ENCODE results near the gene B3GAT1. TPM values are rescaled to one million over a fixed set of nuclear protein-coding genes. Genes with fewer than 3 reads are reported as not detected.

B3GAT1 gene
- total RNA-seq, 2 experiments from 2014 or later, result 0.14 to 0.22 TPM

DNA sequence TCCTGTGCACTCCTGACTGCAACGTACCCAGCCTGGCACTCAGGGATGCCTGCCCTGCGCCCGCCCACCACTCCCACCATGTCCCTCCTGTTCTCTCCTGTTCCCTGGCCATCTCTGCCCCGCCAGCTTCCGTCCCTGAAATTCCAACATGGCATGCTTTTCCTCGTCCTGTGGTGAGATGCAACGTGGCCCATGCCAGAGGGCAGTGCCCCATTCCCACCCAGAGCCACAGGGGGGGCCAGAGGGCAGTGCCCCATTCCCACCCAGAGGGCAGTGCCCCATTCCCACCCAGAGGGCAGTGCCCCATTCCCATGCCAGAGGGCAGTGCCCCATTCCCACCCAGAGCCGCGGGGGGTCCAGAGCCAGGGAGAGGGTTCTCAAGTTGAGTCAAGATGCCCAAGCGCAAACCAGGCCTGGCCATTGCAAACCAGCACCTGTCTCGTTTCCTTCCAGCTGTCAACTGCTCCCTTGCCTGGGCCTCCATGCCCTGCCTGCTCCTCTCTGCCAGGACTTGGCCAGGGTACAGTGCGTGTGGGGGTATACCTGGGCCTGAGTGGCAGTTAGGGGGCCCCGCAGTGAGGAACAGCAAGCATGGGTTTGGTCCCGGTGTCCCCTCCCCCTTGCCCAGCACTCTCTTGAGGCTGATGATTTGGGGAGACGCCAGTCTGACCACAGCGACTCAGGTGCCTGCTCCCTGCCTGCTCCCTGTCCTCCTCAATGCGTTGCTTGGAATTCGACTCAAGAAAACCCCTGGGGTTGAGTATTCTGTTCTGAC, 14.6 kb downstream of the B3GAT1 start:
- Histone ChIP-seq H3K4me1 (ENCODE audit: insufficient read depth, low read length) (no peaks in the 10 kb centered on the region), H3K27ac (ENCODE audit: low read depth in 1 of 2, low read length in 2 of 2) (no peak overlapping the region), H3K4me3 (ENCODE audit: low read length) (no peak overlapping the region), H3K9me3 (ENCODE audit: control insufficient read depth in 1 of 2, insufficient read depth in 1 of 2, low read length in 2 of 2) (no peaks in the 10 kb centered on the region), H3K36me3 (ENCODE audit: insufficient read depth, low read length) (no peaks in the 10 kb centered on the region), H3K27me3 (ENCODE audit: control insufficient read depth in 1 of 2, insufficient read depth in 2 of 2, low read length in 2 of 2) (peaks cover 0 to 9% of the 10 kb centered on the region in 2 experiments)
- Mint-ChIP-seq H3K36me3 (ENCODE audit: low read depth) (no peaks in the 10 kb centered on the region), H3K9me3 (no peaks in the 10 kb centered on the region), H3K27me3 (peaks cover 20% of the 10 kb centered on the region), H3K4me1 (ENCODE audit: low read depth) (no peaks in the 10 kb centered on the region), H3K4me3 (no peak overlapping the region), H3K27ac (no peak overlapping the region)
- intact Hi-C loops (cut with DNase I, micrococcal nuclease), result no loop called here
- POLR2A ChIA-PET, result no interaction called here
- TF ChIP-seq CTCF (IDR thresholded peaks at IDR 0.05), result no peak
- CTCF ChIA-PET, result no interaction called here
- DNase-seq (no peak), ATAC-seq (ENCODE audit: poor library complexity) (no peak)

DNA sequence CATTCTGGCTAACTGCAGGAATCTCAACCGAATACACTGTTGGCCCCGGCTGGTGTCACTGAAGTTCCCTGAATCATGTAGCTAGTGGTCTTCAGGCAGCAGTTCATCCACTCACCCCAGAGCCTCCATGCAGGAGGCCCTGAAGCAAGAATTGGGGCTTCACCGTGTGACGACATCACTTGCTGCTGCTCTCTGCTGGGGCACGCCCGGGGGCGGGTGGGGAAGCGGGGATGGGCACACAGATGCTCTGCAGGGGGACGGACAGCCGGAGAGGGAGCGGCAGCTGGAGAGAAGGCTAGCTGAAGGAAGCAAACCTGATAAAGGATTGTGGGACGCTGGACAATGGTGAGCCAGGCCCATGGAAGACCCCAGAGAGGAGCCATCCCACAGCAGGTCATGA, 17.0 kb downstream of the B3GAT1 start:
- H3K36me3 ChIP-seq (ENCODE audit: insufficient read depth, low read length), result no peaks in the 10 kb centered on the region
- H3K4me3 ChIP-seq (ENCODE audit: low read length), result no peak overlapping the region
- intact Hi-C loops (cut with DNase I, micrococcal nuclease), result no loop called here
- Mint-ChIP-seq H3K4me1 (ENCODE audit: low read depth) (no peaks in the 10 kb centered on the region), H3K36me3 (ENCODE audit: low read depth) (no peaks in the 10 kb centered on the region), H3K27me3 (peaks cover 6% of the 10 kb centered on the region), H3K4me3 (no peak overlapping the region), H3K9me3 (no peaks in the 10 kb centered on the region), H3K27ac (no peak overlapping the region)
- ChIA-PET CTCF (no interaction called here), POLR2A (no interaction called here)
- TF ChIP-seq CTCF (IDR thresholded peaks at IDR 0.05), result no peak
- H3K27ac ChIP-seq (ENCODE audit: low read depth in 1 of 2, low read length in 2 of 2), result no peak overlapping the region
- no peaks in the 10 kb centered on the region for H3K4me1 ChIP-seq (ENCODE audit: insufficient read depth, low read length)
- ATAC-seq (ENCODE audit: poor library complexity) (no peak), DNase-seq (no peak)
- H3K27me3 ChIP-seq (ENCODE audit: control insufficient read depth in 1 of 2, insufficient read depth in 2 of 2, low read length in 2 of 2), result peaks cover 0 to 4% of the 10 kb centered on the region in 2 experiments
- H3K9me3 ChIP-seq (ENCODE audit: control insufficient read depth in 1 of 2, insufficient read depth in 1 of 2, low read length in 2 of 2), result no peaks in the 10 kb centered on the region

- H3K27me3 Mint-ChIP-seq, result peaks cover 5% of the 10 kb centered on the region
- peaks cover 0 to under 1% of the 10 kb centered on the region in 2 experiments for H3K27me3 ChIP-seq (ENCODE audit: control insufficient read depth in 1 of 2, insufficient read depth in 2 of 2, low read length in 2 of 2)
- no peak overlapping the region for H3K4me3 Mint-ChIP-seq
- DNase-seq (no peak), ATAC-seq (ENCODE audit: poor library complexity) (no peak)
- no peaks in the 10 kb centered on the region for H3K36me3 ChIP-seq (ENCODE audit: insufficient read depth, low read length)
- CTCF ChIA-PET, result no interaction called here
- H3K4me1 ChIP-seq (ENCODE audit: insufficient read depth, low read length), result no peaks in the 10 kb centered on the region
- POLR2A ChIA-PET, result no interaction called here
- H3K4me3 ChIP-seq (ENCODE audit: low read length), result no peak overlapping the region
- peaks cover 0 to 3% of the 10 kb centered on the region in 2 experiments for H3K9me3 ChIP-seq (ENCODE audit: control insufficient read depth in 1 of 2, insufficient read depth in 1 of 2, low read length in 2 of 2)
- no peak for TF ChIP-seq CTCF (IDR thresholded peaks at IDR 0.05)
- H3K9me3 Mint-ChIP-seq, result no peaks in the 10 kb centered on the region
- no peaks in the 10 kb centered on the region for H3K4me1 Mint-ChIP-seq (ENCODE audit: low read depth)
- intact Hi-C loops (cut with DNase I, micrococcal nuclease), result no loop called here
- no peak overlapping the region for H3K27ac Mint-ChIP-seq
- no peaks in the 10 kb centered on the region for H3K36me3 Mint-ChIP-seq (ENCODE audit: low read depth)
- H3K27ac ChIP-seq (ENCODE audit: low read depth in 1 of 2, low read length in 2 of 2), result no peak overlapping the region
These were observed 17.7 kb downstream of the B3GAT1 start for GRCh38 chr11:134394311-134394710.
